CD4-positive, alpha-beta T cell (primary cell): ENCODE data around the gene SLC19A1. TPM values are rescaled to one million over a fixed set of nuclear protein-coding genes. Genes with fewer than 3 reads are reported as not detected.

ENCODE experiments used
- ATAC-seq: fragments of 200-7000 bp; cut with Tn5 transposase; one replicate; pipeline ENCODE4 v1.10.0; 2022; ENCODE audit warnings: mild to moderate bottlenecking; ENCODE audit not compliant: poor library complexity
- CTCF ChIA-PET: fragments of 350-600 bp; sonication (Branson Sonifier 250); formaldehyde crosslinking; loops from one replicate; lab custom pipeline; 2021; ENCODE audit warnings: antibody characterized with exemption, inconsistent platforms; lab: Charles Lee
- POLR2A ChIA-PET: fragments of 350-600 bp; sonication (Branson Sonifier 250); formaldehyde crosslinking; loops from one replicate; lab custom pipeline; 2021; ENCODE audit warnings: antibody characterized with exemption, inconsistent platforms; lab: Charles Lee
- DNase-seq, 14 experiments: peaks; one replicate each; pipeline ENCODE4 v3.0.0-alpha.2; 2013 to 2020; ENCODE audit warnings: mixed read lengths in 2 of 14
- H3K27ac ChIP-seq, 2 donors: one replicate each; pipeline versions ENCODE4 v1.5.1 to v1.7.0; 2013; ENCODE audit warnings: low read length in 2 of 2, low read depth in 1 of 2, mild to moderate bottlenecking in 1 of 2
- H3K27me3 ChIP-seq, 2 experiments: 1 replicate in 1 of 2; 2 replicates in 1 of 2; pipeline versions ENCODE4 v1.6.1 to v1.7.0; 2013; ENCODE audit warnings: low read length in 2 of 2, control low read depth in 1 of 2, mild to moderate bottlenecking in 1 of 2, moderate library complexity in 1 of 2; ENCODE audit not compliant: insufficient read depth in 2 of 2, control insufficient read depth in 1 of 2
- H3K36me3 ChIP-seq: one replicate; pipeline ENCODE4 v1.6.1; 2013; ENCODE audit warnings: low read length, control low read depth; ENCODE audit not compliant: insufficient read depth
- H3K4me1 ChIP-seq: one replicate; pipeline ENCODE4 v1.6.1; 2013; ENCODE audit warnings: low read length, control low read depth; ENCODE audit not compliant: insufficient read depth
- H3K4me3 ChIP-seq: one replicate; pipeline ENCODE4 v1.5.1; 2013; ENCODE audit warnings: mild to moderate bottlenecking, low read length, moderate library complexity
- H3K9me3 ChIP-seq, 2 experiments: 1 replicate in 1 of 2; 2 replicates in 1 of 2; pipeline versions ENCODE4 v1.6.1 to v1.7.0; 2013; ENCODE audit warnings: low read length in 2 of 2, mild to moderate bottlenecking in 2 of 2, control low read depth in 1 of 2, moderate library complexity in 1 of 2; ENCODE audit not compliant: control insufficient read depth in 1 of 2, insufficient read depth in 1 of 2
- H3K27ac Mint-ChIP-seq: one replicate; pipeline ENCODE4 v1.8.0; 2020; ENCODE audit warnings: mixed read lengths
- H3K27me3 Mint-ChIP-seq: one replicate; pipeline ENCODE4 v1.8.0; 2021; ENCODE audit warnings: mixed read lengths
- H3K36me3 Mint-ChIP-seq: one replicate; pipeline ENCODE4 v1.8.0; 2021; ENCODE audit warnings: low read depth, mixed read lengths
- H3K4me1 Mint-ChIP-seq: one replicate; pipeline ENCODE4 v1.8.0; 2021; ENCODE audit warnings: low read depth, mixed read lengths
- H3K4me3 Mint-ChIP-seq: one replicate; pipeline ENCODE4 v1.8.0; 2020; ENCODE audit warnings: mild to moderate bottlenecking, mixed read lengths
- H3K9me3 Mint-ChIP-seq: one replicate; pipeline ENCODE4 v1.8.0; 2020; ENCODE audit warnings: mixed read lengths
- CTCF ChIP-seq: fragments of 200-600 bp; IDR thresholded peaks from one replicate; pipeline ENCODE4 v1.8.0; 2022; ENCODE audit warnings: antibody characterized with exemption, mild to moderate bottlenecking
- intact Hi-C, 2 experiments: fragments of 100-400 bp; cut with DNase I in 1 of 2; cut with micrococcal nuclease in 1 of 2; formaldehyde crosslinking; loops; one replicate each; pipeline versions ENCODE4 v1.15.1 to v1.9.0; 2023 to 2025; cut with DNase I, micrococcal nuclease
- total RNA-seq, 174 experiments: library from RNA in 2 of 174; stranded (reverse) in 2 of 174; gene quantifications; one replicate each; pipeline ENCODE4 v1.2.3 and lab custom pipeline; 2021 to 2026

The SLC19A1 gene
- total RNA-seq, 2 experiments from 2014 or later = 11.5 to 12.0 TPM

- peaks cover 3% of the 10 kb centered on the region for H3K36me3 ChIP-seq
- no peak overlapping the region for H3K27ac Mint-ChIP-seq
- no peak overlapping the region for H3K27ac ChIP-seq
- DNase-seq = no peak
- peaks cover 6% of the 10 kb centered on the region for H3K4me1 Mint-ChIP-seq
- no peaks in the 10 kb centered on the region for H3K9me3 ChIP-seq
- no peaks in the 10 kb centered on the region for H3K27me3 ChIP-seq
- no peak overlapping the region for H3K4me3 ChIP-seq
- H3K27me3 Mint-ChIP-seq = no peaks in the 10 kb centered on the region
- no peaks in the 10 kb centered on the region for H3K9me3 Mint-ChIP-seq
- peaks cover 16% of the 10 kb centered on the region for H3K4me1 ChIP-seq
- ChIA-PET POLR2A (no interaction called here), CTCF (no interaction called here)
- H3K4me3 Mint-ChIP-seq = no peak overlapping the region
- no peaks in the 10 kb centered on the region for H3K36me3 Mint-ChIP-seq
- ATAC-seq = no peak
- no peak for TF ChIP-seq CTCF
- intact Hi-C loops = no loop called here
Measured at GRCh38 chr21:45492765-45493164, 49.5 kb downstream of the SLC19A1 start.

GRCh38 chr21:45491623-45492022 is 50.6 kb downstream of the SLC19A1 start:
- Mint-ChIP-seq H3K9me3 (no peaks in the 10 kb centered on the region), H3K4me1 (peaks cover 6% of the 10 kb centered on the region), H3K27ac (no peak overlapping the region), H3K27me3 (no peaks in the 10 kb centered on the region), H3K36me3 (no peaks in the 10 kb centered on the region), H3K4me3 (no peak overlapping the region)
- H3K9me3 ChIP-seq = no peaks in the 10 kb centered on the region
- no peak overlapping the region for H3K4me3 ChIP-seq
- no peaks in the 10 kb centered on the region for H3K27me3 ChIP-seq
- ChIA-PET POLR2A (no interaction called here), CTCF (no interaction called here)
- H3K36me3 ChIP-seq = no peaks in the 10 kb centered on the region
- DNase-seq (no peak), ATAC-seq (no peak)
- H3K27ac ChIP-seq = no peak overlapping the region
- no peak for TF ChIP-seq CTCF
- intact Hi-C loops = no loop called here
- peaks cover 16% of the 10 kb centered on the region for H3K4me1 ChIP-seq

GRCh38 chr21:45491056-45491455 is 51.2 kb downstream of the SLC19A1 start:
- no peaks in the 10 kb centered on the region for H3K9me3 ChIP-seq
- H3K4me1 ChIP-seq = peaks cover 16% of the 10 kb centered on the region
- Mint-ChIP-seq H3K27me3 (no peaks in the 10 kb centered on the region), H3K9me3 (no peaks in the 10 kb centered on the region), H3K4me3 (no peak overlapping the region), H3K27ac (no peak overlapping the region), H3K4me1 (peaks cover 6% of the 10 kb centered on the region), H3K36me3 (no peaks in the 10 kb centered on the region)
- H3K36me3 ChIP-seq = no peaks in the 10 kb centered on the region
- no peak for TF ChIP-seq CTCF
- intact Hi-C loops = no loop called here
- CTCF ChIA-PET = no interaction called here
- H3K27me3 ChIP-seq = no peaks in the 10 kb centered on the region
- POLR2A ChIA-PET = no interaction called here
- no peak overlapping the region for H3K27ac ChIP-seq
- ATAC-seq (no peak), DNase-seq (no peak)
- no peak overlapping the region for H3K4me3 ChIP-seq
